Activated CD4-positive, alpha-beta T cell treated with anti-CD3 and anti-CD28 coated beads, Interleukin-2, amount 50 U/mL, for 48 hours (primary cell): ENCODE measurements around the gene PRKN.
"Not testable (repeated sequence)": the region's sequence is repeated elsewhere in the genome, so short reads cannot be mapped to it uniquely, and the experiment has no call there.

Experiments used
- DNase-seq, 2 experiments: peaks; one replicate each; pipeline ENCODE4 v3.0.0-alpha.2; 2020

The PRKN gene

DNA sequence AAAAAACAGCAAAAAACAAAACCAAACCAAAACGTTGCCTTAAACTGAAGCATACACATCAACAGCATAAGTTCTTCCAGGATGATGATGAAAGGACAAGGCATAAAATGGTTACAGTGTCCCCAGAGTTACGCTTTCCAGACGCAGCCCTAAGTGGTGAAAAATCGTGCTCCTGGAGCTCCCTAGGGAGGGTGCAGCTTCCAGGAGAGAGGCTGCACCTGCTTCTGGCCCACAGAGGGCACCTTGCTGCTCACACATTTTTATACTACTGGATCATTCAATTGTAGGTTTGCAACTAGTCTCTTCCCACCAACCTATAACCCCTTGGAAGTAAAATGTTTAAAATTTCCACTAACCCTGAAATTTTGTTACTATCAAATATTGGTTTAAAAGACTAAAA is 115.0 kb downstream of the PRKN start:
- DNase-seq = no peak

DNA sequence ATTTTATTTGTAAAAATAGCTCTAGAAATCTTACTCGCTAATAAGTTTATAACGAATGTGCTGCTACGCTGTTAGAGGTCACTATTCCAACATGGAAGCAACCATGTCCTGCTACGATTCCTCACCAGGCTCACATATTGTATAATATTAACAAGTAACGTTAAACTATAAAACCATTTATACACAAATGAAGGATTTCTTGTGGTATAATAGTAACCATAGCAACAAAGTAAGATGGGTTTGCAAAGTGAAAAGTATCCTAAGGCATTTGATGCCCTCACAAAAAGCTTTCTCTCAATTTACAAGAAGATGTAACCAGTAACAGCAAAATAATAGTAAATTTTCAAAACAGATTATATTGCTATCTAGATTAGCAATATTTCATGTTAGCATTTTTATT is 117.2 kb downstream of the PRKN start:
- no peak for DNase-seq

DNA sequence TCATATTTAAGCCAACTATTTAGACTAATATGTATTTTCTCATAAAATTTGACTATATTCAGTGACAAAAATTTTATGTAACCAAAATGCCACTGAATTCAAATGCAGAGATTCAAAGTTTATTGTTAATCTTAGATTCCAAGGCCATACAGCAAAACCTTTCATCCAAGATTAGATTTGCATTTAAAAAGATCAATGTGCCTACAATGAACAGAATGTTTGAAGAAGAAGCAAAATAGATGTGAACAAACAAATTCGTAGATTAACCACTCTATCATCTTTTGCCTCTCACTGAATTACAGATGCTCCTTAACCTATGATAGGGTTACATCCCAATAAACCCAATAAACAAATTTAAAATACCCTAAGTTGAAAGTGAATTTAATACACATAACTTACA is 121.7 kb downstream of the PRKN start:
- DNase-seq = no peak

DNA sequence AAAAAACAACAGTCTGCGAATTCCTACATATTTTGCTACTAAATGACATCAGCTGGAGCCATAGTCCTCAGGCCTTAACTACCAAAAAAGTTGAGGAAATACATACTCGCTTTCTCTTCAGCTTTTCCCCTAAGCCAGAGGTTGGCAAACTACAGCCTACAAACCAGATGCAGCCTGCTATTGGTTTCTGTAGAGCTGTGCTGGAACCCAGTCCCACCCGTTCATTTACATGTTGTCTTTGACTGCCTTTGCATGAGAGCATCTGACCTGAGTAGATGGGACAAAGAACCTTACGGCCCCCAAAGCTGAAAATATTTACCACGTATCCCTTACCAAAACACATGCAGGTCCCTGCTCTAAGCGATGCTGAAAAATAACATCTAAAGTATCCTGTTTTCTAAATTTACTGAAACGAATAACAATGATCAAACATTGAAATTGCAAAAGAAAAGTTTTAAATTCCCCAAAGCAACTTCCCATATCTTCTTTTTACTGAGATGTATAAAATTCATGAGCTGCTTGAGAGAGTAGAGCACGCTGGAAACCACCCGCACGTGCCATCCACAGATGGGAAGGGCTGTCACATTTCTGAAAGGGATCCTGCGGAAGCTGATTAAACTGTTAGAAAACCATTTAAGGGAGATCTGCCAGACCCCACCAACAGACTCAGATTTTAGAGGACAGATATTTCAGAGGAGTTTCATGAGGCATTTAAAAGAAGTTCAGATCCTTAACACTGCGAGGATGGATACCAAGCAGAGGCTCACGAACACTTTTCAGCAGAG is 124.1 kb downstream of the PRKN start:
- DNase-seq = no peak

DNA sequence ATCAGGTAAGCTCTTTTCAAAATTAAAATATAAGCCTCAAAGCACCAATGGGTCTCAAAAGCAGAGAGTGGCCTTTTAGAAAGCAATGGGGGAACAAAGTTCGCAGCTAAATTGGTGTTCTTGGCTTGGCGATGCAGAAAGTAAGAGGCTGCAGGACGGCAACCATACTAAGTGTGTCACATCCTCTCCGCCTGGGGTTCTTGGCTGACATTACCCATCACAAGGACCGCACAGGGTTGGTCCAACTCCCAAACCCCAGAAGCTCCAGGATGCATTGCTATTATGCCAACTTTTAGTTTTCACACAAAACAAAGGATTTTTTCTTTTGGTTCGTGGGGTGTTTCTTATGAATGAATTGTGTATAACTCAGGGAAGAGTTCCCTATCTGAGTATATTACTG is 124.8 kb downstream of the PRKN start:
- no peak for DNase-seq

DNA sequence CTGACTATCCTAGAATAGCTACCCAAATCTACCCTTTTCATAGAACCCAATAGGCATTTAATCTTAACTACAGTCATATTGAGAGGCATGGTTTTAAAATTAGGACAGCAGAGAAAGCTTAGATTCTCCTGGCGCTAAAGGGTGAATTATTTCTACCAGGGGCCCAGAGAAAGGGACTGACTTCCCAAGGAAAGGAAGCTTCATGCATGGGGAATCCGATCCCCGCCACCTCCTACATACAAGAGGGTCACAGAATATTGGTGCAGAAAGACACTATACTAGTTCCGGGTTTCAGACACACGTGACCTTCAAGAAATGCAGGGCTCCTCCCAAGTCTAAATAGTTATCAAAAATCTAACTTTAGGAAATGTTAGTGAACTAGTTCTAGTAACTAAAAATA is 130.9 kb downstream of the PRKN start:
- no peak for DNase-seq

DNA sequence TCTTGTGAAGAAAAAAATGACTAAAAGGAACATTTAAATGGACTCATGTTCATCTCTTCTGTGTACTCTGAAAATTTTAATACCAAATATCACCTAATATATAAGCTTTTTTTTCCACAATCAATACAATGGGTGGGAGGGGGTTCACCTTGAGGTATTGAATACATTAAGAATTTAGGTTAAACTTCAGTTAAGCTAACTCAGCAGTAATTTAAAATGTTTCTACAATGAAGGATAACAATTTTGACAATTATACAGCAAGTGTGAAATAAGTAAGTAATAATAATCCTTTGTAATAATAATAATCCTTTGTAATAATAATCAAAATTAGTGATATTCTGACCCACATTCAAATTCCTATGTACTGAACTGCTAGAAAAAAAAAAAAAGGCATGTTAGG is 136.0 kb downstream of the PRKN start:
- DNase-seq = no peak

DNA sequence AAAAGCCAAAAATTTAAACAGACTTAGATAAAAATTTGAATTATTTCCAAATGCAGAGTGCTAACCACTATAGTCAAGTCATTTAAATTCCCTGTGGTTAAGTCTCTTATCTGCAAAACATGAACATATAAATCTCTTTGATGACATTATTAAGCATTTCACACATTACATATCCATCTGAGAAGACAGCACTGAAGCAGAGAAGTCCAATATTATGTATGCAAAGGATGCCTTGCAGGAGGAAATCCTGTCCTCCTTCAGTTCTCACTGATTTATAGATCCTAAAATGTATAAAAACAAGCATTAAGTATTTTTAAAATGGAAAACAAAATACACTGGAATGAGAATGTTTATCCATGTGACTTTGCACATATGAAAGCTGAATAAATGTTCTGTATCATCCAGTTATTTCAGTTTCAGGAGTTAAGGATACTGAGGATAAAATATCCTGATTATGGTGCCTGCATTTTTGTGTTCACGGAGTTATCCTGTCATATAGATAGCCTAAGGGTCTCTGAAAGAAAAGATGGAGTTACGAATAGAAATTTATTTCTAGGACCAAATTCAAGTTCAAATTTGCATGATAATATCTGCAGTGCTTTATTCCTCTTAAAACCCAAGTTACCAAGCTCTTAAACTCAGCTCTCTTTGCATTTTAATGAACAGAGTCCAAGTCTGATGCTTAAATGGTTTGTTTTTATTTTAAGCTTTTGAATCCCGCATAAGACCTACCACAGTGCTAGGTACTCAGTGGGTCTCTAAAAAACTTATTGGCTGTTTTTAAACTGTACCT is 145.4 kb downstream of the PRKN start:
- DNase-seq = no peak

DNA sequence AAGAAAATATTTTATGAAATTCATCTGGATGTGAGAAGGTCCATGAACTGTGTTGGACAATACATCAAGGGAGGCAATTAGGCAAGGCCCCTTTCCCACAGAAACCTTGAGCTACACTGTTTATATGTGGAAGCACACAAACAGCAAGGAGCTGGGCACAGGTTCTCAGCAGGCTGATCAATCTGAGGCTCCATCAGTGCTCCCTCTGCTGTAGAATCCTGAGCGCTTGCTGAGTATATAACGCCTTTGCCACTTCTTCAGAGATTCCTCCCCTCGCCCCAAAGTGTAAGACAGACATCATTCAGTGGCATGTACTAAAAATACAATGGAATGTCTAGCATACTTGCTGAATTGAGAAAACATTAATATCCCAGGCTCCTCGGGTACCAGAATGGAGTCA is 146.9 kb downstream of the PRKN start:
- no peak for DNase-seq

DNA sequence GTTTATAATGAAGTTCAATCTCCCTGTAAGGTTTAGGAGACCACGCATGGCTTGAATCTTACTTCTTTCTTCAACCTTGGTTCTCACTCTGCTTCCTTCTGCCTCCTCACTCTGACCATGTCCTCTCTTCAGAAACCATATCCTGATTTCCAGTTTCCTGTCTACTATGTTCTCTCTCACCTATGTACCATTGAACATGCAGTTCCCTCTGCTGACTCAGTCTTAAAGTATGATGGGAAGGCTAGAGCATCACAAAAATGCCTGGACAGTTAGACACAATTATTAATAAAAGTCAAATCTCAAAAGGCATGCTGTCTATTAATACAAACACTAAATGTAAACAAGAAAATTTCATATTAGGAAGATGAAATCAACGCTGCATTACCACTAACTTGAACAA is 151.6 kb downstream of the PRKN start:
- DNase-seq = no peak

DNA sequence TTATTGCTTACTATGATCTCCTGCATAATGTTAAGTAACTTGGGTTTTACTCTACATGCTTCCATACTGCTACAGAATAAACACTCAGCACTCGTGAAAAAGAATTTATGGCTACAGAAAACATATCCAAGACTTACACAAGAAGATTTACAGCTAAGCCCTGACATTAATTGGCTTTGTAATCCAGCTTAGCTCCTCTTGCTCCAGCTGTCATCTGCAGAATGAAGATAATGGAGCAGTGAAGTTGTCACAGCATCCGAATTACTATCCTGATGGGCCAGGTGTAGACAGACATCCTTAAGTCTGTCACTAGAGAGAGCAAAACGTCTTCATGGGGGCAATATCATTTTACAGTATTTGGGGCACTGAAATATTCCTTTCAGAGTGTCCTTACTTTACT is 155.3 kb downstream of the PRKN start:
- DNase-seq = no peak

DNA sequence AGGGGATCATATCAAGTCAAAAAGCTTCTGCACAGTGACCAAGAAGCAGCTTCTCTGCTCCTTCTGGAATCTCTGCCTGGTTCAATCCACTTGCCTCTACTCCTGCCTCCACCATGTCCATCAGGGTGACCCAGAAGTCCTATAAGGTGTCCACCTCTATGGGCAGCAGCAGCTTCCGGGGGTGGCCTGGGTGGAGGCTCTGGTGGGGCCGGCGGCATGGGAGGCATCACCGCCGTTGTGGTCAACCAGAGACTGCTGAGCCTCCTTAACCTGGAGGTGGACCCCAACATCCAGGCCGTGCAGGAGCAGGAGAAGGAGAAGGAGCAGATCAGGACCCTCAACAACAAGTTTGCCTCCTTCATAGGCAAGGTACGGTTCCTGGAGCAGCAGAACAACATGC is 159.3 kb downstream of the PRKN start:
- no peak for DNase-seq

DNA sequence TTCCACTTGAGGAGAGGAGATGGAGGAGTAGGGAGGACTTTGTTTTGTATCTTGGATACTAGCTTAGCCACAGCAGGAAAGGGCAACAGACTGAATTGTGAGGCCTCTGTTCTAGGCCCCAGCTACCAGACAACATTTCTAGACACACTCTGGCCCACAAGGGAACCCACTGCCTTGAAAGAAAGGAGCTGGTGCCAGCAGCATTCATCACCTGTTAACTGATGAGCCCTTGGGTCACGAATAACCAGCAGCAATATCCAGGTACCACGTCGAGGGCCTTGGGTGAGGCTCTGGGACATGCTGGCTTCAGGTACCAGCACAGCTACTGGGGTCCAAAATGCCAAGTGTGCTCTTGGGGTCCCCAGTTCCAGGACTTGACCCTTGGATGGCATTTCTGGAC is 165.5 kb downstream of the PRKN start:
- no peak for DNase-seq

DNA sequence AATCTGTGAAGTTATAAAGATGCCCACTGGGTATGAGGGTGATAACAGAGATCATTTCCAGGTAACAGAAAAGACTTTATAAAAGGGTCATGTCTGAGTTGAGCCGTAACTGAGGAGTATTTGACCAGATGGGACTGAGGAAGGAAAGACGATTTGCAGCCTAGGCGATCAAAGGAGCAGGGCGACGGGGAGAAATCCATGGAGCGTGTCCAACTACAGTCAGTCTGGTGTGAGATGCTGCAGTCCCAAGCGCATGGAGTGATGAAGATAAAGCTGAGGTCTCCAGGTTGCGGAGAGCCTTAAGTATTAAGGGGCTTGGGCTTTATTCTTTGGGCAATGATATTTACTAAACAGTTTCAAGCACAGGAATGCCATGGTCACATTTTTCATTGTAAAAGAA is 166.7 kb downstream of the PRKN start:
- no peak for DNase-seq

DNA sequence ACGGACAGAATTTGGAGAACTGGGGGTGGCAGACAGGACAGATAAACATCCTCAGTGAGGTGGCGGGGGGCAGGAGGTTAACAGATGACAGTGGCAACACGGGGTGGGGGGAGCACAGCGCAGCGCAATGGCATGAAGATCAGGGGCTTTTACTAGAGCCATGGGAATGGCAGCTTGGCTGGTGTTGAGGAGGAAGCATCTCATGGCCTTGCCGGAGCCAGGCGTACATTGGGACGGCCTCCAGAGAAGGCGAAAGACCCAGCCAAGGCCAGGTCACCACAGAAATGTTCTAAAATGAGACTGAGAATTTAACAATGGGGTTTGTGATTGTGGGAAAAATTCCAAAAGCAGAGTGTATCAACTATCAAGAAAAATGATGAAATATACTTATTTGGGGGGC is 173.0 kb downstream of the PRKN start:
- DNase-seq = no peak

DNA sequence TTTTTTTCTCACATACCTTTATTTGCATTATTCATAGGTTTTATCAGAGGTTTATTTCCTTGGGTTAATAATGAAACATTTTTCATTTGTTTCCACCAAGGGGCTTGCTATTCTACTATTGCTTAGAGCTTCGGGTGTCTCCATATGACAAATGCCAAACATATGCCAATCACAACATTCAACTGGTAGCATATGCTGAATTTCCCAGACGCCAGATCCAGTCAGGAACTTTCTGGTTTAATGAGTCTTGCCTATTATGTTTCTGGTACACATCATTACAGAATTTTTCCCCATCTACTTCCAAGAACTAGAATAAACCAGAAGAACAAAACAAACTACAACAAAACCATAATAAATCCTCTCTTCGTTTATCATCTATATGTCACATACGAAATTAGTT is 180.7 kb downstream of the PRKN start:
- DNase-seq = no peak

DNA sequence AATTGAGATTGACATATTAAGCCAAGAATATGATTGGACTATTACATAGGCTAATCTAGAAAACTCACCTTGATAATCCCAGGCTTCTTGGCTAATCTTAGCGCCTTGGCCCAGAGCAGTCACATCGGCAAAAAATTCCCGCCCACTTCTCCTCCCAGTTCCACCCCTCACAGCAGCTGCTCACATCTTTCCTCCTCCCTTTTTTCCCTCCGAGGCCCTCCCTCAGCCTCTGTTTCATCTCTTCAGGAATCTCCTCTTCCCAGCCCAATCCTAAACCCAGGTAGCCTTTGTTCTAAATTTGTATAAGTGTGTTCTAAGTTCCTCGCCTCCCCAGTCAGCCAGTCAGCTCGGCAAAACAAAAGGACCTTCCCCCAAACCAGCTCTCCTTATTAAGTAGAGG is 184.3 kb downstream of the PRKN start:
- DNase-seq = no peak

DNA sequence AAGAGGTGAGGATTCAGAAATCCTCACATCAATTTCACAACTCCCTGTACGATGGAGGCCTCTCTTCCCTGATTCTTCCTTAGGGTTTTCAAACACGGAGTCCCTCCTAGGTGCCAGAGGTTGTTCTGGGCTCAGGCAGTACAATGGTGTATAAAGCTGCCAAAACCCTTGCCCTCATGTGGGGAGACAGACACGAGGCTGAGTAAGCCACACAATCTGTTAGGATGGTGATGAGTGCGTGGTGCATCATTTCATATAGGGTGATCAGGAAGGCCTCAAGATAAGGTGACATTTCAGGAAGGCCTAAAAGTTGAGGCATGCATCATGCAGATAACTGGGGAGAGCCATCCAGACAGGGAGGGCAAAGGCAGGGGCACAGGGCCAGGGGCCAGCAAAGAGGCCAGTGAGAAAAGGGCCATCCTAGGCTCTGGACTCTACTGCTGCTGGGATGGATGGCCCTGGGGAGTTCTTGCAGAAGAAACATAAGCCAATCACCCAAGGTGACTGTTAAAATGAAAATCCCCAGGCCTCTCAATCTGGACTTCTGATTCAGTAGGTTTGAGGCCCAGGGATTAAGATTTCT is 186.5 kb downstream of the PRKN start:
- no peak for DNase-seq

DNA sequence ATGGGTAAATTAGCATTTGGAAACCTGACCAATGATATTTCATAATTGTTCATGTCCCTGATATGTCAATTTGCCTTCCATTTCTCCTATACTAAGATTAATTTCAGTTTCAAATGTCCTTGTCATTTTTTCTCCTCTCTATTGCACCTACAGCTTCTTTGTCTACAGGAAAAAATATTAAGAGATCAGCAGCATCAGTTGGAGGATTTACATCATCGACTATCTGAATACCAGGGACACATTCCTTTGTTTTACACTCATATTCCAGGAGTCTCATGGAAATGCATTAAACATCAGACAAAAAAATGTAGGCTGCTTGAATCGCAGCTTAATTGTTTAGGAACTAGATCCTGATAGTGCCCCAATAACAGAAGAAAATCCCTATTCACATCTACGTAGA is 188.2 kb downstream of the PRKN start:
- no peak for DNase-seq

DNA sequence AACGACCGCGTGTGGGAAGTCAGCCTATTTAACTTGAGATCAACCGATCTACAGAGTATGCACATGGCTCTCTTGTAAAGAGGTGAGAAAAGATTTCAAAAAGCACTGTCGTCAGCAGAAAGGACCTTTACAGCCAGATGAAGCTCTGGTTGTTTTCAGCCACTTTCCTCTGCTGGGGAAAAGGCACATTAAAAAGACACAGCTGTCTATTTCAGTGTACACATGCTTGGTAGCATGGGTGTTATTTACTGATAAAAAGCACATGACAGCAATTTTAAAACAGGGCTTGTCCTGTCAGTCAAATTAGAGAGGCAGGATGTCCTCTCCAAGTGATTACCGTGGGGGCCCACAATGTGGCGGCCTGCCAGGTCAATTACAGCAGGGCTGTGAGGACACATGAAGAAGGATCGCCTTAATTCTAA is 188.9 kb downstream of the PRKN start:
- no peak for DNase-seq

DNA sequence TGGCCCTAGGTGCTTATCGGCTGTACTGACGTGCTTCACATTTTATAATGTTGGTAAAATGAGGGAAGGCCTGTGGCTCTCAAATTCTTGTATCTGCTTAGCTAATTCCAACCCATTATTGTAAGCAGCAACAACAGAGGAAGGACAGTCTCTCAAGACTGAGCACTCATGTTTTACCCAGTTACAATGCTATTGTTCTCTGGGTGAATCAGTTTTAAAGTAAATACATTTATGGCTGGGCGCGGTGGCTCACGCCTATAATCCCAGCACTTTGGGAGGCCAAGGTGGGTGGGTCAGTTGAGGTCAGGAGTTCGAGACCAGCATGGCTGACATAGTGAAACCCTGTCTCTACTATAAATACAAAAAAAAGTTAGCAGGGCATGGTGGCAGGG is 194.6 kb downstream of the PRKN start:
- DNase-seq = no peak

DNA sequence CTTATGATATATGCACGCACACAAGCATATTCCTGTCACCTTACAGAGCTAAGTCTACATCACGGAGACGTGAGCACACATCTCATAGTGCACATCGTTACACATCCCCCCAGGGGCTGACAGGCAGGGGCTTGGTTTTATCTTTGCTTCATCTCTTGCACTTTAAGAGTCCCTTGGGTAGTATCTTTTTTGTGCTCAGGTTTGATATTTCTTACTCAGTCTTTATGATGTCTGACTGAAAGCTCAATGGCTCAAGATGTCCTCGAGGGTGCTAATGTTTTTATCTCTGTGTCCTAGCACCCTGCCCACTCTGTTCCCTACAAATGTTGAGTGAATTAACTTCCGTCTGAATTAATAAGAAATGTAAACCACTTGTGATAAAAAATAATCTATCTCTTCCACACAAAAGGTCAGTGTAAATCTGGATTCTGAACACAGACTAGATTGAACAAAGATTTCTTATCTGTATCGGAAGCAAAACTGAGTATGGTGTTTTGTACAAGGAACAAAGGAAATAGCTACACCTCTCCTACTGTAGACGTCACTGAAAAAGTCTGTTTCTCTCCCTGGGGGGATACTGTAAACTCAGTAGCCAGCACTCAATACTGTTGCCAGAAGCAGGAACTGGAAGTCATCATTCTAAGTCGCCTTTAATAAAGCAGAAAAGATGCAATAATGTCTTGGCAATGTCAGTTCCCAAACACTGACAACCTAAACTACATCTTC is 195.1 kb downstream of the PRKN start:
- DNase-seq = no peak

DNA sequence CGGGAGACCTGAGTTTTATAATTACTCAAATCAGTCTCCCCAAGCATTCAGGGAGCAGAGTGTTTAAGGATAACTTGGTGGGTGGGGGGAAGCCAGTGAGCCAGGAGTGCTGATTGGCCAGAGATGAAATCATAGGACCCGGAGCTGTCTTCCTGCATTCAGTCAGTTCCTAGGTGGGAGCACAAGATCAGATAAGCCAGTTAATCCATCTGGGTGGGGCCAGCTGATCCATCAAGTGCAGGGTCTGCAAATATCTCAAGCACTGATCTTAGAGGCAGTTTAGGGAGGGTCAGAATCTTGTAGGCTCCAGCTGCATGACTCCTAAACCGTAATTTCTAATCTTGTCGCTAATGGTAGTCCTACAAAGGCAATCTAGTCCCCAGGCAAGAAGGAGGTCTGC is 196.2 kb downstream of the PRKN start:
- DNase-seq = not testable (repeated sequence)

DNA sequence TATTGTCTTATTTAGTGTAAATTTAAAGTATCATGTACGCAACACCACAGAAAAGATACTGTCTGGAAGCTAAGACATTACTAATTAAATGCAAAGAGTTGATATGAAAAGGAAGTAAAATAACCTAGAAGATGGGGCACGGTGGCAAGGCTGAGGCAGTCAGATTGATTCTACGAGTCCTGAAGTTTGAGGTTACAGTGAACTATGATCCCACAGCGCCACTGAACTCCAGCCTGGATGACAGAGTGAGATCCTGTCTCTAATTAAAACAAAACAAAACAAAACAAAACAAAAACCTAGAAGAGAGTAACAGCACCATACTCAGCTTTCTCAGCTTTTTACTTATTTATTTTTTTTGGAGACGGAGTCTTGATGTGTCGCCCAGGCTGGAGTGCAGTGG is 199.0 kb downstream of the PRKN start:
- DNase-seq = no peak
